GM19025 (cell line): ENCODE data around the gene CISD3.
"Not testable (repeated sequence)": the region's sequence is repeated elsewhere in the genome, so short reads cannot be mapped to it uniquely, and the experiment has no call there.

Source experiments
- ATAC-seq: cut with Tn5 transposase; IDR thresholded peaks from one replicate; pipeline ENCODE4 v1.9.1; 2021; ENCODE audit warnings: mild to moderate bottlenecking, low read depth, moderate library complexity; ENCODE audit not compliant: unreplicated experiment

CISD3 gene

DNA sequence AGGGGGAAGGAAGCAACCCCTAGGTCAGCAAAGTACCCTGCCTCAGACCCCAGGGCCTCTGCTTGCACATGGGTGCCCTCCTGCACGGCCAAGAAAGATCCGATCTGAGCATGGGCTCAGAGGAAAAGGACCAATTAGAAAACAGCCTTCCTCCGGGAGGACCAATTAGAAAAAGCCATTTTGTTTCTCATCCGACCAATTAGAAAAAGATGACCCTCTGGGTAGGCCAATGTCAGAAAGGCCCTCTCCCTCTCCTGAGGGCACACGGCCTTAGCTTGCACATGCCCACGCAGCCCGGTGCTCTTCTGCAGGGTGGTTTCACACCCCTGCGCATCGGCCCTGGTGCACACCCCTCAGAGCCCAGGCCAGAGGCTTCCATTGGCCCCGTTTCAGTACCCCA is 5.1 kb upstream of the CISD3 start:
- ATAC-seq: no peak

DNA sequence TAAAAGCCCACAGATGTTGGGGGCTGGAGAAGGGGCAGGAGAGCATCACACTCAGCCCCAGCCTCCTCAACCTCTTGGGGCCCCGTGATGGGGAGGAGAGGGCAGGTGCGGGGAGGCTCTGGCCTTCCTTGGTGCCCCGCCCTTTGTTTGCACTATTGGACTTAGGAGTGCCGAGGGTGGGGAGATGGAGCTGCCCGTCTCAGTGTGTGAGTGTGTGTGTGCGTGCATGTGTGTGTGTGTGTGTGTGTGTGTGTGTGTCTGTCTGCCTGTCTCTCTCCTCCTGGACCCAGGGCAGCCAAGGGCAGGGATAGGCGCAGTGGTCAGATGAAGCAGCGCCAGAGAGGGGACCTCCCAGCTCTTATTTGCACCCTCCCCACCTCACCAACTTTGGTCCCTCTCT is 4.0 kb upstream of the CISD3 start:
- not testable (repeated sequence) for ATAC-seq

DNA sequence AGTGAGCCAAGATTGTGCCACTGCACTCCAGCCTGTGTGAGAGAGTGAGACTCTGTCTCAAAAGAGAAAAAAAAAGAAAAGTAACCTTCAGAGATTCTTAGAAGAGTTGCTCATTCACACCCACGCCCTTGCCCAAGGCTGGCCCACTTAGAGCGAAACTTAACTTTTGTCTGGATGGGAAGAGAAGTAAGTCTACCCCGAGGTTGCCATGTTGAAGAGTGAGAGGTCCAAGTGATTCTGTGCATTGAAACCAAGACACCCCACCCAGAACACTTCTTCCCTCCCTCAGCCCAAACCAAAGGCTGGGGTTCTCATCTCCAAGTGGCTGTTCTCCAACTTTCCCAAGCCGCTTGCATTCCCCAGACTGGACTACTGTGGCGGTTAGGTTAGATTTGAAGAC is 2.4 kb upstream of the CISD3 start:
- no peak for ATAC-seq

DNA sequence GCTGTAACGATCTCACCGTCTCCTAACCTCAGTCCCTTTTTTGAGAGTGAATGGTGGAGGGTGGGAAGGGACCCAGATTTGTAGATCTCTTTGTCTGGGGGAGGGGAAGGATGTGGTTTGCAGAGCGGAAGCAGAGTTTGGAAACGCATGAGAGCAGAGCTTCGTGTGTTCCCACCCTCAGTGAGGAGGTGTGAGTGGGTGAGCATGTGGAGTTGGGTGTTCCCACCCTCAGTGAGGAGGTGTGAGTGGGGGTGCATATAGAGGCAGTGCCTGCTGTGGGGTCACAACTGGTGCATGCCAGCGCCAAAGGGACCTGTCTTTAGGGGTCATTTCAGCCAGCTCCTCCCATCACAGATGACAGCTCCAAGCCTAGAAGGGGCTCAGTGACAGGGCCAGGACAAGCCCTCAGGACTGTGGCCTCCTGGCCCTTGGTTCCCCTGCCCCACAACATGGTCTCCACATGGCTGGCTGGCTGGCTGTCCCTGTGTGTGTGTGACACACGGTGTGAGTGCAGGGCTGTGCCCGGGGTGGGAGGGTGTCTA is 1.8 kb upstream of the CISD3 start:
- ATAC-seq: no peak

DNA sequence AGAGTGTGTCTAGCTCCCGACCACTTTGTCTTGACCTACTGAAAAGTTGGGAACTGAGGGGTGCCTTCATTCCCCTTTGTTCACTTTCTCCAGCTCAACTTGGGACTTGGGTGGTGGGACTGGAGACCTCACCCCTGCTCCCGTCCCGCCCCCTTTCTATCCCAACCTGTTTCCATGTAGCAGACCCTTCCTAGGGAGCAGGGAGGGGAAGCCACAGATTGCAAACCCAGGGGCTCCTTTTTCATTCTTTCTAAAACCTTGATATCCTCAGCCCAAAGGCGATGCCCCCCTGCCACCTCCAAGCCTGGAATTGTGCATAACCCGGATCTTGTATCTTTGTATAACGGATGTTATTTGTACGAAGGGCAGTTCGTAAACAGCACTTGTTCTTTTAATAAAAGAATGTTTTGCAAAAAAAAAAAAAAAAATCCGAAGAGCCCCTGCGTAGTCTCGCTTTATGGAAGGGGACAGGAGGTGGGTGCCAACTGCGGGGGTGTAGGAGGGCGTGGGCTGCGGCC is 714 bp upstream of the CISD3 start:
- ATAC-seq: no peak

DNA sequence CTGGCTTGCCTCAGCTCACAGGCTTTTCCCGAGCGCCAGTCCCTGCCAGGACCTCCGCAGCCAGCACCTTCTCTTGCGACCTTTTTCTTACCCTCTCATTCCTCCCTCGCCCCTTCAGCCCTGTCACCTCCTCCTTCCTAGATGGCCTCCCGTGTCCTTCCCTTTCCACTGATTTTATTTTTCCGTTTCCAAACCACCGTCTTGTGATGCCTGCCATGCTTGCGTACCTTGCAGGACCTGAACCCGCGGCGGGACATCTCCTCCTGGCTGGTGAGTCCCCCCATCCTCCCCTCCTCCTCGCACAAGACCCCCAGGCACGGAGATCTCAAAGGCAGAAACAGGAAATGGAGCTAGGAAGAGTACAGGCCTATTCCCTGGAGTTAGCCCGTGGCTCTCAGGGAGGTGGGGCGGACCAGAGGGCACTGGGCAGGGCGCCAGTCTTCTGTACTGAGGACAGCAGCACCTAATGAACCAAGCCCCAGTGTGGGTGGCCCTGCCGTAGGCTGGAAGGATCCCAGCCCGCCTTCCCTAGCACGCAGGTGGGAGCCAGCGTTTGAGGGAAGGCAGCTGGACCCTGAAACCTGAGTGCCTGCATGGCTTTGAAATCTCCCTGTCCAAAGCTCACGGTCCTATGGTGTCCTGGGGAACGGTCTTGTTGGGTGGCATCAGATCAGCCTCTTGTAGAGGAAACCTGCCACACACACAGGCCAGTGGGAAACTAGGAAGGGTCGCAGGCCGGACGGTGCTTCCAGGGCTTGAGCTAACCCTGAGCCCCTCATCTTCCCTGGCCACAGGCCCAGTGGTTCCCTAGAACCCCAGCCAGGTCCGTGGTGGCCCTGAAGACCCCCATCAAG is 612 bp downstream of the CISD3 start:
- no peak for ATAC-seq

DNA sequence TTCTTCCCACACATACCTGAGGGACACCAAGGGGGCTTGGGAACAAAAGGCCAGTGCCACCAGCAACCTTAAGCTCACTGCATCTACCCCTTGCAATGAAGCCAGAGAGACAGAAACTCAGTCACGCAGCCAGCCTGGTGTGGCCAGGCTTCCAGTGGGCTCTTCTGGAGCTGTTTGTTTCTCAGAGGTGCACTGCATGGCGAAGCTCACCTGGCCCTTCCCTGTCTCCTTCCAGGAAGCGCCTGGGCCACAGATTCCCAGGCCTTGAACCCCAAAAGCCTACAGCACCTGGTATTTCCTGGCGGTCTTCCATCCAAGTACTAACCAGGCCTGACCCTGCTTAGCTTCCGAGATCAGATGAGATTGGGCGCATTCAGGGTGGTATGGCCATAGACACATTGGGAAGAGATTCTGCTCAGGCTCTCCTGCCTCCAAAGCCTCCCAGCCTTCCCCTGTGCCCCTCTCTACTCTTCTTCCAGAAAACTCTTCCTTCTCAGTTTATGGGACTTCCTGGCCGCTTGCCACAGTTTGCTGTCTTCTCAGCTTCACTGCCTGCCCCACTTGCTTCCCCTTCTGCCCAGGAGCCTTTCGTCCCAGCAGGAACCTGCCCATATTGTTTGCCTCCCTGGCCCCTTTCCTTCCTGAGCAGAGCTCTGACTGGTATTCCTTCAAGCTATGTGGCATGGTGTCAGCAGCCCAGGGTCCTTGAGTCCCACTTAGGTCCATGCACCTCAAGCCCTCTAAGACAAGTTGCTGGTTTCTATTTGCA is 1.6 kb downstream of the CISD3 start:
- no peak for ATAC-seq

DNA sequence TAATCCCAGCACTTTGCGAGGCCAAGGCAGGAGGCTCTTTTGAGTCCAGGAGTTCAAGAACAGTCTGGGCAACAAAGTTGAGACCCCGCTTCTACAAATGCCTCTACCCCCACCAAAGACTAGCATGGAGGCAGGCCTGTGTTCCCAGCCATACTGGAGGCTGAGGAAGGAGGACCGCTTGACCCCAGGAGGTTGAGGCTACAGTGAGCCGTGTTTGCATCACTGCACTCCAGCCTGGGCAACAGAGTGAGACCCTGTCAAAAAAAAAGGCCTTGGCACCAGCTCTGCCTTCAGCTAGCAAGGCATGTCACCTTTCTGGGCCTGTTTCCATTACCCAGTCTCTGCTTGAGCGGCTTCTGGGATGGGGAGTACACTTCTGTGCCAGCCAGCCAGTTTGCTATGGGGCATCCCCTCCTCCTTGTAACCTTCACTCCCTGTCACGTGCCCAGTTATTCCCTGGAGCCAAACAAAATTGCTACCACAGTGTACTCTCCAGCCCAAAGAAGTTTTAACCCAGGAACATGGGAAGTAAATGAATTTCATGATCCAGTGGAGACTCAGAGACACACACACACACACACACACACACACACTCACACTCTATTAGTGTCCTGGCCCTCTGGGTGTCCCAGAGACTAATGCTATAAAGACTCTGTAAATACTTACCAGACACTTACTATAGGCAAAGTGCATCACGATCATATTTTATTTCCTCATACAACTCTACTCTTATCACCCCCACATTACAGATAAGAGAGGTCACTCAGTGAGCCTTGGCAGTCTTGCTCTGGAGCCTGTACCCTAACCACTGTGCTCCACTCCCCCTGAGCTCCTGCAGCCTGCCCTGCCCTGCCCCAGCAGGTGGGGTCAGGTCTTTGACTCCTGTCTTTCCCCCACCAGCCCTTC is 2.5 kb downstream of the CISD3 start:
- no peak for ATAC-seq

DNA sequence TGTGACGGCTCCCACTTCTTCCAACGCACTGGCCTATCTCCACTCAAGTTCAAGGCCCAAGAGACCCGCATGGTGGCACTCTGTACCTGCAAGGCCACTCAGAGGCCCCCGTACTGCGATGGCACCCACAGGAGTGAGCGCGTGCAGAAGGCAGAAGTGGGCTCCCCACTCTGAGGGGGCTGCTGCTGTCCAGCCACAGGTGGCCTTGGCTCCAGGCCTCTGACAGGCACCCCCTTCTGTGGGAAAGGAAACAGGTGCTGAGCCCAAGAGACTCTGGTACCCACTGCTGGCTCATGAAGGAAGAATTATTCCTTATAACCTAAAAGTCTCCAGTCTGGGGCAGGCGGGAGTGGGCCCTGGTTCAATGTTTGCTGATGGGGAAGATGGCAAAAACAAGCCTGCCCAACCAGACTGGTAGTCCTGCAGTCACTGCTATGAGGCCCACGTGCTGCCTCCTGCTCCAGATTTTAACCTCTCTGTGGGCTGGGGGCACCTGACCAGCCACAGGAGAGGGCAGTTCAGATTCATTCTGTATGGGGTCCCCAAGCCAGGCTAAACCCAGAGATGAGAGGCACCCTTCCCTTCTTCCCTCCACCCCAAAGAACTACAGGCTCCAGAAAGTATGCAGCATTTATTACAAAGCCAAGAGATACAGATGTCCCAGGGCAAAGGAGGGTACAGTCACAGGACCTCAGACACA is 3.3 kb downstream of the CISD3 start:
- no peak for ATAC-seq

DNA sequence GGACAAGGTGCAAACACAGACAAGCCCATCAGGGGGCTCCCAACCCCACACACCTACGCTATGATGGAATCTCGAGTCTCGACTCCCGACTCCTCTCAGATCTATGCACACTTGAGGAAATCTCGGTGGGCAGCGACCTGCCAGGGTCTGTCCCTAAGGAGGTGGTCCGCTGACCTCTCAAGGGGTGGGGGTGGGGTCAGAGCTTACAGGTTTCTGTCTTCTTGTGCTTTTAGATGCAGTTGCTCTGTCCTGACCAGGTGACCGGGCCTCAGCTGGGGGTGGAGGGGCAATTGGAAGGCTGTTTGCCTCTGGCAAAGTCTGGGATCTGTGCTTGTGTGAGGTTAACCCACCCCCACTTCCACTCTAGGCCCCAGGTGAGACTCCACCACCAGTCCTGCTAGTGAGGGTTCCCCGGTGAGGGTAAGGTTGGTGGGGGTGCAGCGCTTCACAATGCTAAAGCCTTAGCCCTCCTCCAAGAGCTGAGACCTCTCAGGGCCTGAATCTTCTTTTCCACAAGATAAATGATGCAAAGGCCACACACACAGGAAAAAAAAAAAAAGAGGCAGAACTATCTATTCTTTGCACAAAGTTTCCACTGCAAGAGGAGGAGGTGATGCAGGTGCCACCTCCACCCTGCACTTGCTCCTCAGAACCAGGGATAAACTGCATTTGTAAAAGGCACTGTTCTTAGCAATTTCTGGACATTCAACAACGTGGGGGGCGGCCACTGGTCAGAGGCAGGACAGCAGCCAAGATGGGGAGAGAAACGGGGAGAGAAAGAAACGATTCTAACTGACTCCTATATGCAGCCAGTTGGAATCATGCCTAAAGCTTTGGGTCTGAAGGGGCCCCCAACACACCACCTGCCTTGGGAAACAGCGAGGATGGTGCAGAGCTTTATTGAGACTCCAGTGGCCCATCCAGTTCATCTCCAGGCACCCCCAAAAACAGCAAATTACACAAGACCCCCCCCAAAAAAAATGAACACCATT is 4.1 kb downstream of the CISD3 start:
- ATAC-seq: no peak

DNA sequence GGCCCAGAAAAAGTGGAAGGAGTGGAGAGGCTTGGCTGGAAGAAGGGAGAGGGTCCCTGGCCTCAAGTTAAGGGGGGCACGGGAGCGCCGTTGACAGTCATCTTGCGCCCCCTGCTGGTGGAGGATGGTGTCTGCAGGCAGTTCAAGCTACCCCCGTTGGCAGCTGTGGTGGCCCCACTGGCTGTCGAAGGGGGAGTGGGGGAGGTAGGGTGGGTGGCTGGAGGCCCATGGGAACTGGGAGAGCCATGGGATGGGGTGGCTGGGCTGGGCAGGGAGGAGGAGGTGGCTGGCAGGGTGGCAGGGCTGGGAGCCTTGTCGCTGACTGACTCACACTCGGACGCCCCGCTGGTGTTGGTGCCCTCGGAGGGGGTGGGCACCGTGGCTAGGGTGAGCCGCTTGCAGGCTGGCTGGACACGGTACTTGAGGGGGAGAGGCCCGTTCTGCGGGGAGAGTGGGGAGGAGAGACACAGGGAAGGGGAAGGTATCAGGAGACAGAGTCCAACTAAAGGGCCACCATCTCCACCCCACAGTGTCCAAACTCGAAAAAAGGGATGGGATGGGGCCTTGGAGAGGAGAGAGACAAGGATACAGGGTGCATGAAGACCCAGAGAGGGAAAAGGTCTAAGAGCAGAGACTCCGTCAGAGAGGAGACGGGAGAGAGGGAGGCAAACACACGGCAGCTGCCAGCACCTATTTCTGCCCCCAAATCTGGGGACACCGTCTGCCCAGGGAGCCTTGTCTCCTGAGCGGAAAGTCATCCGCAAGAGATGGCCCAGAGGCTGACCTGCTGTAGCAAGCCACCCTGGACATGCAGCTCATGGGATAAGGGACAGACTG is 5.2 kb downstream of the CISD3 start:
- ATAC-seq: no peak

DNA sequence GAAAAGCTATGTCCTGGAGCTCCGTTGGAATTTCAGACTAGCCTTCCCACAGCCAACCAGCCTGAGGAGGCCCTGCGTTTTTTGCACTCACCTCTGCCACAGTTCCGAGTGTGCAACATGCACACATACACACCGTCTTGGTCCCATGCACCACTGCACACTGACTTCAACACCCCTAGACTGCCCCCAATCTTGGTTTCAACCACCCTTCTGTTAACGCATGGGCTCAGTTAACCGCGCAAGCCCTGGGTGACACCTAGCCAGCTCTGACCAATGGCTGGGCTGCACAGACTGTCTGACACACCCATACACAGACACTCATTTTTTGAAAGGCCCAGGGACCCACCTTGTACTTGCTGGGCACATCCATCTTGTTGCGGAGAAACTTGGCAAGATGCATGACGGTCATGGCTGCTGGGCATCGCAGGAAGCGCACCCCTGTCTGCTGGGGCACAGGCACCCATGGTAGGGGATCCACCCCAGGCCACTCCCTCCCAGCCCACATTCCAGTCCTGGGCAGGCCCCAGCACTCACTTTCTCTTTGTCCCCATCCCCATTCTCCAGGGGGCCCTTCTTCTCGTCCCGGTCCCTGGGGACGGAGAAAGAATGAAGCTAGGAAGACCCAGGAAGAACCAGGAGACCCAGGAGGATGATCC is 8.0 kb downstream of the CISD3 start:
- ATAC-seq: no peak

DNA sequence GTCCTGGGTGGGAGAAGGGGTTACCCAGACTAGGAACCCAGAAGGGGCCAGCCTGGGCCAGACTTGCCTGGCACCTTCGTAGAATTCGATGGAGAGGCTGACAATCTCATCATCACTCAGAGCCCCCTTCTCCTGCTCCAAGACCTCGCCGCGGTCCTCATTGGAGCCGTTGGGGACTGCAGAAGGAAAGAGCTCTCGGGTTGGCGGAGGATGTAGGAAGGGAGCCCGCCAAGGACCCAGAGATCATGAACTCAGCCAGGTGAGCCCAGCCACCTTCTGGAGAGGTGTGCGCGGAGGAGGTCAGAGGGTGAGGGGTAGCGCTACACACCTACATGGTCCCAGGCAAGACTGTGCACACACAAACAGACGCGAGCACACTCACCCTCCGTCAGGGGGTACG is 8.5 kb downstream of the CISD3 start:
- no peak for ATAC-seq

DNA sequence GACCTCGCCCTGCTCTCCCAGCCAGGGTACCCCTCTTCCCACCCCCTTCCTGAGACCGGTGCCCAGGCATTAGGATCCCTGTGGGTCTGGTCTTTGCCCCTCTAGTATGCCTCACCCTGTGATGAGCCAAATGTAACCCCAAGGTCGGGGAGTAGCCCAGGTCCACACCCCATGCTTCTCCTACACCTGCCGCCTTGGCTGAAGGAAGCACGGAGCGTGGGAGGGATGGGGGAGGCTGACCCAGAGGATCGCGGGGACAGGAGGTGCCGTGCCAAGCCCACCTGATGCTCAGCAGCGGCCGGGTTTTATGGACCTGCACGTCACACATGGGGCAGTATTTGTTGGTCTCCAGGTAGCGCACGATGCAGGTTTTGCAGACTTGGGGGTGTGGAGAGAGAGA is 9.2 kb downstream of the CISD3 start:
- no peak for ATAC-seq

DNA sequence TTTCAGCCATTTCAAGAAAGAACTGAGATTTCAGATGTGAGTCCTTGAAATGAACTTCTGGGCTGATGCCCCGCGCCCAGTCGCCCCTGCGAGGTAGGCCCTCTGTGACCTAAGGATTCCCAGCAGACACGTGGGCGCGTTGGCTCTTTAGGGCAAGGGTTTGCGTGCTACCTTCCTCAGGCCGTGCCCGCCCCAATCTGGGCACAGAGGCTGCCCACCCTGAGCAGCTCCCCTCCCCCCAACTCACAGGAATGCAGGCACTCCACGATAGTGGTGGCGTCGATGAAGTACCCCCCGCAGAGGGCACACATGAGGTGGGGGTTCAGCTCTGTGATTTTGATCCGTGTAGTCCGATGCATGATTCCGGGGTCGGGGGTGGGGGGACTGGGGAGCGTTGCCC is 9.9 kb downstream of the CISD3 start:
- ATAC-seq: no peak

DNA sequence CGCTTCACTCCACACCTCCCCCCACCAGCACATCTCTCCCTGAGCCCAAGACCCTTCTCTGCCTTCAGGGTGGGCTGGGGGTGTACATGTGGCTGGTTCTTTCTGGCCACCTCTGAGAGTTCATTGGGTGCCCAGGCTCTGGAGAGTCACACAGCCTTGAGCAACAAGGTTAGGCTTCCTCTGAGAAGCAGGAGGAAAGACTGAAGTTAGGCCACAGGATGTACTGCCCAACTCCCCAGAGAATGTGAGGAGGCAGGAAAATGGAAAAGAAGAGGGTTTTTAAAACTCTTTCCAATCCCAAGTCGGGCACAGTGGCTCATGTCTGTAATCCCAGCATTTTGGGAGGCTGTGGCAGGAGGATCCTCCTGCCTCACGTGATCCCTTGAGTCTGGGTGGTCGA is 10.7 kb downstream of the CISD3 start:
- ATAC-seq: no peak

DNA sequence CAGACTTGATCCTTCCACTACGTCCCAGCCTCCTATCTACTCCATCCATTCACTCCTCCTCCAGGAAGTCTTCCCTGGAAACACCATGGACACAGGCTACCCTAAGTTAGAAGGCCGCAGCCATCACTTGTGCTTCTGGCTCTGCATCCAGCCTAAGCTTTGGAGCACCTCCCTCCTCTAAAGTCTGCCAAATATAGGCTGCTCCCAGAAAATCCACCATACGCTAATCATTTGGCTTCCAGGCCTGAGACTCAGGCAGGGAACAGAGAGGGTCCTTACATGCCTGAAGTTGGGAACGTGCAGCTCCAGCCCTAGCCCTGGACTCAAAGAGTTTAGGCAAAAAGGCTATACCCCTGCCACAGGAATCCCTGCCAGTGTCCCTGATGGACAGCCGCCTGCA is 11.3 kb downstream of the CISD3 start:
- no peak for ATAC-seq
